ENCODE results near the gene MMD. TPM values are rescaled to one million over a fixed set of nuclear protein-coding genes. Genes with fewer than 3 reads are reported as not detected.
A peak's percentile ranks its signal among the peaks of the same experiment; 100 is the strongest.
"Not testable (repeated sequence)": the region's sequence is repeated elsewhere in the genome, so short reads cannot be mapped to it uniquely, and the experiment has no call there.

Gene MMD
- total RNA-seq, 1 donor = 7.5 TPM

- peak in 1 of 3 donors; percentile 39 for DNase-seq (ENCODE audit: low read depth in 2 of 3, low spot score in 2 of 3)
These were observed 23.1 kb upstream of the MMD start for GRCh38 chr17:55444471-55445441.

- DNase-seq (ENCODE audit: low read depth in 2 of 3, low spot score in 2 of 3) = no peak
These were observed 22.3 kb upstream of the MMD start for GRCh38 chr17:55443904-55444303.

GRCh38 chr17:55442953-55443683, 21.5 kb upstream of the MMD start:
- no peak for DNase-seq (ENCODE audit: low read depth in 2 of 3, low spot score in 2 of 3)

- DNase-seq (ENCODE audit: low read depth in 2 of 3, low spot score in 2 of 3) = no peak
These were observed 20.8 kb upstream of the MMD start for GRCh38 chr17:55442462-55442861.

- DNase-seq (ENCODE audit: low read depth in 2 of 3, low spot score in 2 of 3) = no peak
These were observed 19.9 kb upstream of the MMD start for GRCh38 chr17:55441544-55441943.

- no peak for DNase-seq (ENCODE audit: low read depth in 2 of 3, low spot score in 2 of 3)
These were observed 18.8 kb upstream of the MMD start for GRCh38 chr17:55440391-55440790.

- no peak for DNase-seq (ENCODE audit: low read depth in 2 of 3, low spot score in 2 of 3)
These were observed 15.5 kb upstream of the MMD start for GRCh38 chr17:55437159-55437605.

GRCh38 chr17:55436224-55437158, 14.9 kb upstream of the MMD start:
- no peak for DNase-seq (ENCODE audit: low read depth in 2 of 3, low spot score in 2 of 3)

GRCh38 chr17:55435408-55435807, 13.8 kb upstream of the MMD start:
- DNase-seq (ENCODE audit: low read depth in 2 of 3, low spot score in 2 of 3) = no peak

GRCh38 chr17:55434721-55435120, 13.1 kb upstream of the MMD start:
- no peak for DNase-seq (ENCODE audit: low read depth in 2 of 3, low spot score in 2 of 3)

- no peak for DNase-seq (ENCODE audit: low read depth in 2 of 3, low spot score in 2 of 3)
These were observed 12.2 kb upstream of the MMD start for GRCh38 chr17:55433629-55434422.

- DNase-seq (ENCODE audit: low read depth in 2 of 3, low spot score in 2 of 3) = no peak
These were observed 11.5 kb upstream of the MMD start for GRCh38 chr17:55433029-55433628.

GRCh38 chr17:55432358-55433028, 10.9 kb upstream of the MMD start:
- DNase-seq (ENCODE audit: low read depth in 2 of 3, low spot score in 2 of 3) = peak in 2 of 3 donors; percentile 15 to 26

GRCh38 chr17:55431914-55432313, 10.3 kb upstream of the MMD start:
- DNase-seq (ENCODE audit: low read depth in 2 of 3, low spot score in 2 of 3) = not testable (repeated sequence)

- no peak for DNase-seq (ENCODE audit: low read depth in 2 of 3, low spot score in 2 of 3)
These were observed 9.1 kb upstream of the MMD start for GRCh38 chr17:55430541-55431288.

GRCh38 chr17:55427587-55427882, 5.9 kb upstream of the MMD start:
- no peak for DNase-seq (ENCODE audit: low read depth in 2 of 3, low spot score in 2 of 3)

GRCh38 chr17:55426851-55427586, 5.4 kb upstream of the MMD start:
- DNase-seq (ENCODE audit: low read depth in 2 of 3, low spot score in 2 of 3) = no peak

All from hematopoietic multipotent progenitor cell (in vitro differentiated cells).